A172 (cell line): ENCODE data around the gene MLLT10. TPM values are rescaled to one million over a fixed set of nuclear protein-coding genes. Genes with fewer than 3 reads are reported as not detected.
A peak's percentile ranks its signal among the peaks of the same experiment; 100 is the strongest.

Experiments
- DNase-seq: peaks from one replicate; pipeline ENCODE4 v3.0.0-alpha.2; 2015; ENCODE audit warnings: low spot score
- total RNA-seq: library from RNA; depleted of rRNA; stranded (reverse); fragments of >200 nt; shearing (Covaris generic); gene quantifications from 2 replicates; pipeline ENCODE4 v1.2.3, GENCODE V29; 2014

MLLT10 gene
- total RNA-seq, 1 experiment from 2014 or later: 22.7 TPM

- no peak for DNase-seq
Observed at GRCh38 chr10:21634599-21635365, 100.8 kb downstream of the MLLT10 start.

- DNase-seq: no peak
Observed at GRCh38 chr10:21637795-21638194, 103.8 kb downstream of the MLLT10 start.

GRCh38 chr10:21638681-21639080 is 104.6 kb downstream of the MLLT10 start:
- DNase-seq: no peak

DNA sequence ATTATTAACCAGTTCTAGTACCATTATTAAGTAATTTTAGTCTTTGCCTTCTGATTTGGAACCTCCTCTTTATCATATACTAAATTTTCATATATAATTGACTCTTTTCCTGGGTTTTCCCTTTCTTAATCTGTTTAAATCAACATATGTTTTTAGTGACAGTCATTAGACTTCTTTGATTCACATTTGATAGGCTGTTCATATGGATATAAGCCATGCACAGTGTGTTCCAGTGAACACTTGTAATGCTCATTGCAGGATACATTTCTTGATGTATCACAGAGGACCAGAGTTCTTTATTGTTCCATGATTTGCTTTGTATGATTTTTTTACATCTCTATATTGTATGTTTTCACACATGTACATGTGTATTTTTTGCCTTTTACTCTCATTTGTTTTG is 114.0 kb downstream of the MLLT10 start:
- DNase-seq: no peak

DNA sequence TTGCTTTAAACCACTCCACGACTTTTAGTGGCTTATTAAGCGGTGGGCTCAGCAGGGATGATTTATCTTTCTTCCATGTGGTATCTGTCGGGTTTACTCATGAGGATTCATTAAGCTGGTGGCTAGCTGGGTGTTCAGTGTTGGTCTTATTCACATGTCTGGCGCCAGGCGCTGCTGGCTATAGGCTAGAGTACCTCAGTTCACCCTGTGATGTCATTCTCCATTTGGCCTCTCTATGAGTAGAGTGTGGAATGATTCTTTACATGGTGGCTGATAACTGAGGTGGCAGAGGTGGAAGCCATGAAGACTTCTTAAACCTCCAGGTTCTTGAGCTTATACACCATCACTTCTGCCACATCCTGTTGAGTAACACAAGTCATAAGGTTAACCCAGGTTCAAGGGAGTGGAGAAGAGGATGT is 115.4 kb downstream of the MLLT10 start:
- peak; percentile 25 for DNase-seq

DNA sequence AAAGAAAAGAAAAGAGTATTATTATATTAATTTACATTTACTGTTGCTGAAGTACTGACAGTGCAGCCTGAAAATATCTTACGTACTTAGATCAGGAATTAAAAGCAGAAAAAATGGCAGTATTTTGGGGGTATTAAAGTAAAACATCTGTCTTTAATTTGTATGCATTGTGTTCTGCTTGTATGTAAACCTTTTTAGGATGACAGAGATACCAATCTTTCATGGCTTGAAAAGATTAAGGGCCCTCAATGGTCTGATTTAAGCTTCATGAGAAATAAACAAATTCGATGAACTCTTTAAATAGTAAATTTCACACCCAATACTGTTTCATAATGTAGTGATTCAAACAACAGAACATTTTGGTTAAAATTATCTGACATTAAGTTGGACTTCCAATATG is 116.3 kb downstream of the MLLT10 start:
- no peak for DNase-seq

DNA sequence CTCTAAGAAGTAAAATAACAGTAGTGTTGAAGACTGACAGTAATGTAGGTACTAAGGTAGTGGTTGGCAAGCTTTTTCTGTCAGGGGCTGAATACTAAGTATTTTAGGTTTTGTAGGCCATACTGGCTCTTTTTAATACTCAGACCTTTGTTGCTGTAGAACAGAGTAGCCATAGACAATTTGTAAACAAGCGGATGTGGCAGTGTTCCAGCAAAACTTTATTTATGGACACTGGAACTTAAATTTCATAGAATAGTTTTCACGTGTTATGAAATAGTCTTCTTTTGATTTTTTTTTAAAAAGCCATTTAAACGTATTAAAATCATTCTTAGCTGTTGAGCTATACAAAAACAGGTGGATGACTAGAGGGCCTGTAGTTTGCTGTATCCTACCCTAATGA is 121.2 kb downstream of the MLLT10 start:
- no peak for DNase-seq

GRCh38 chr10:21655687-21656086 is 121.7 kb downstream of the MLLT10 start:
- DNase-seq: no peak

- DNase-seq: no peak
Observed at GRCh38 chr10:21661087-21661486, 127.1 kb downstream of the MLLT10 start.

DNA sequence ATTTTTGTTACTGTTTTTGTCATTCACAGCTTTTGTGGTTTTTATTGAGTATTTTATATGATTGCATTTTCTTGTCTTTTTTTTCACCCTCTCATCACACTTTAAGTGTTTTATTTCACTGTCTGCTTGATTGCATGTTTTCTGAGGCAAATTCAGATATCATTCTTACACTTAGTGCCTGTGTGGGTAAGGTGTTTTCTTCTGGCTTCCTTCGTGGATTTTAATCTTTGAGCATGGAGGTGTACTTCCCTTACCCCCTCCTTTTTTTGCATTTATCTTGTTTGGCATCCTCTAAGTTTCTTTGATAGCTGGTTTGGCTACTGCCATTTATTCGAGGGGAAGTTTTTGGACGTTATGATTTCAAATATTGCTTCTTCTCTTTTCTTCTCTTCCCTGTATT is 127.9 kb downstream of the MLLT10 start:
- DNase-seq: no peak

GRCh38 chr10:21662635-21663034 is 128.6 kb downstream of the MLLT10 start:
- no peak for DNase-seq

- no peak for DNase-seq
Observed at GRCh38 chr10:21668831-21669230, 134.8 kb downstream of the MLLT10 start.

GRCh38 chr10:21670391-21670790 is 136.4 kb downstream of the MLLT10 start:
- DNase-seq: no peak

DNA sequence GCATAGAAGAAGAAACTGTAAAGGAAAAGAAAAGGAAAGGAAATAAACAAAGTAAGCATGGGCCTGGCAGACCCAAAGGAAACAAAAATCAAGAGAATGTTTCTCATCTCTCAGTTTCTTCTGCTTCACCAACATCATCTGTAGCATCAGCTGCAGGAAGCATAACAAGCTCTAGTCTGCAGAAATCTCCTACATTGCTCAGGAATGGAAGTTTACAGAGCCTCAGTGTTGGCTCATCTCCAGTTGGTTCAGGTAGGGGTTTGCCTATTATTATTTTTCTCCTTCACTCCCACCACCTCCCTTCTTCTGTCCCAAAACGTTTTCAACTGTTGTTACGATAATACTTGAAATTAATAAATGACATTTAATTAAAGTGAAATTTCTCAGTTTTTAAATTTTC is 139.6 kb downstream of the MLLT10 start:
- no peak for DNase-seq

DNA sequence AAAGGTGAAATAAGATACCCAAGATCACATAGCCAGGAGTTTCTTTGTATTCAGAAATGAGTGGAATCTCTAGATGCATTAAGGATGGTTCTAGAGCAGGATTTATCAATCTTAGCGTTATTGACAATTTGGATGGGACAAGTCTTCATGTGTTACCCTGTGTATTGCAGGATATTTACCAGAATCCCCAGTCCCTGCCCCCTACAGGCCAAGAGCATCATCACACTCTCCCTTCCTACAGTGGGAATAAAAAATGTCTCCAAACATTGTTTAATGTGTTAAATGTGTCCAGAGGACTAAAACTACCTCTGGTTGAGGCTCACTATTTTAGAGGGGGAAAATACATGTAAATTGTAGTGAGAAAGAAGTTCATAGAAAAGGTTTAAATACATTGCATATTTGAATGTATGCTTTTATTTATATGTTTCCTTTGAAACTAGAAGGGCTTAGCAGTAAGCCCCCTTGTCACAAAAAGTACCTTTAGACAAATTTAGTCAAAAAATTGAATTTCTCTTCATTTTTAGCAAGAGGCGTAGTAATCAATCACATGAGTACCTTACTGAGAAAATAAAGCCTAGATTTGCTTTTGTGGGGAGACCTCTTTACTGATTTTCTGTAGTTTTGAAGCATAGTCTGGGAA is 141.2 kb downstream of the MLLT10 start:
- peak; percentile 36 for DNase-seq

DNA sequence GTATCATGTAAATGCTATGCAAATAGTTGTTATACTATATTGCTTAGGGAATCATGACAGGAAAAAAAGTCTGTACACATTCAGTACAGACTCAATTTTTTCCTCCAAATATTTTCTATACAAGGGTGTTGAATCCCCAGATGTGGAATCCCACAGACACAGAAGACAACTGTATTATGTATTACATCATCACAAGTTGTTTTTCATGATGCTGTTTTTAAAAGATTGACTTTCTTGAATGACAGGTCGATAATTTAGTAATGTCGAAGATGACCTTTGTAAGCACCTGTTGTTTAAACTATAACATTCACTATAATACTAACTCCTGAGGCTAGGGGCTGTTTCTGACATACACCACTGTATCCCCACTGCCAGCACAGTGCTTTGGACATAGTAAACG is 143.5 kb downstream of the MLLT10 start:
- DNase-seq: no peak

DNA sequence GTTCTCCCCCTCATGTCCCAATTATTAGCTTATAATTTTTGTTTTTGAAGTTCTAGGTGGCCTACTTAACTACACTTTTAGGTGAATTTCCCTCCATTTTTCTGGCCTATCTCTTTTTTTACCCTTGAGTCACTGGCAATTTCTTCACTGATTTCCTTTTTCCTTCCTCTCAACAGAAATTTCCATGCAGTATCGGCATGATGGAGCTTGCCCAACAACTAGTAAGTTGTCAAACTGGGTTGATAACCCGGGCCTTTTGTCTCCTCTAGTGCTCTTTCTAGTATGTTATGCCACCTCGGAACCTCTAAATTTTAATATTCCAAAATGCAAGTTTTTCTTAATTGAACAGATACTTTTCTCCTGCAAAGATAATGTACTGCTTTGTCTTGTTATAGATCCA is 147.1 kb downstream of the MLLT10 start:
- DNase-seq: no peak

DNA sequence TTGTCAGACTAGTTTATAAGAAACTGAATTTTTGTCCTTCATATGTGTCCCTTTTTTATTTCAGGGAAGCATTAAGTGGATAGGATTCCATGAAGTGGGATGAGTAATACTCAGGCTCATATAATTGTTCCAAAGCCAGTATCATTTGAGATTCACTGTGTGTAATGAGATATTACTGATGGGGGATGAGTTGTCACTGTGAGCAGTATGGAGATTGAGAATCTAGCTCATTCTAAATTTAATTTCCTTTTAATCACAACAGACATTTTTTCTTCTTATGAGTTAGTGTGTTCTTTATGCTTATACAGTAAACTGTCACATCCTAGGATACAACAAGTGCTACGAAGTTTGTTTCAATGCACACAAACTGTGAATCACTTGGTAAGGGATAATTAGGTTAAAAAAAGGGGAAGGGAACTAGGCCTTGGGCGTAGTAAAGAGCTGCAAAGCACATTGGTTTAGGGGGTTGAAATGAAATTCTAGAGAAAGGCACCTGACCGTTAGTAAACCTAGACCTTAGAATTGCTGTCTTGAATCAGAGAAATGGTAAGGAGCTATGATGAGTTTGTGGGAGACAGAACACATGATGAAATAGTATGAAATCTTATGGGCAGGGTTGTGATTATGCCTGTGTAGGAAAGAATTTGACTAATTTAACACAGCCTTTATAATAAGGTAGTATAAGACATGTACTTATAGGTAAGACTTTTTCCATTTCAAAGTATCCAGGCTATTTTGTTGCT is 153.4 kb downstream of the MLLT10 start:
- no peak for DNase-seq

DNA sequence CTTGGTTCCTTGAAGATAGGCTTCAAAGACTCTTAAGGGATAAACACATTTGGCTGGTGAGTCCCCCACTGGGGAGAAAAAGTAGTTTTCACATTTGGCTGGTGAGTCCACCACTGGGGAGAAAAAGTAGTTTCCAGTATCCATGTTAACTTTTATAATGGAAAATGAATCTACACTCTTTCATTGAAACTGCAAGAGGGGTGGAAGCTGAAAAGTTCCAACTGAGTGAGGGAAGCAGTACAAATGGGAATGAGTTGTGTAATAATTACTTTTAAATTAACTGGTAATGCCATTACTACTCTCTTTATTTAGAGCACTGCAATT is 153.9 kb downstream of the MLLT10 start:
- DNase-seq: no peak

- DNase-seq: no peak
Observed at GRCh38 chr10:21688870-21689269, 154.8 kb downstream of the MLLT10 start.

DNA sequence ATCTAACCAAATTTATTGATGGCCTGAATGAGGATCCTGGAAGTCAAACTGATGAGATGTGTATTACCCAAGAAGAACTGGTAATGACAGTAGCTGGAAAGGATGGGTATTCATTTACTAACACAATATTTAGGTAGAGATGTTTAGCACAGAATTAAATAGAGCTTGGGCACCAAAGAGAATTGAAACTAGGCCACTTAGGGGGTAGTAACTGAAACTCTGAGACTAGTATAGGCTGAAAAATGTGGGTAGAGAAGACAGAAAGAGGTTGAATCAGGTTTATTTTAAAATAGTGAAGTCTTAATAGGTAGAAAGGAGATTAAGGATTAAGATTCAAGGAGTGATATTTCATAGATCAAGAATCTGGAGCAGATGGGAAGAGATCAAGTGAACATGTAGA is 155.8 kb downstream of the MLLT10 start:
- no peak for DNase-seq

DNA sequence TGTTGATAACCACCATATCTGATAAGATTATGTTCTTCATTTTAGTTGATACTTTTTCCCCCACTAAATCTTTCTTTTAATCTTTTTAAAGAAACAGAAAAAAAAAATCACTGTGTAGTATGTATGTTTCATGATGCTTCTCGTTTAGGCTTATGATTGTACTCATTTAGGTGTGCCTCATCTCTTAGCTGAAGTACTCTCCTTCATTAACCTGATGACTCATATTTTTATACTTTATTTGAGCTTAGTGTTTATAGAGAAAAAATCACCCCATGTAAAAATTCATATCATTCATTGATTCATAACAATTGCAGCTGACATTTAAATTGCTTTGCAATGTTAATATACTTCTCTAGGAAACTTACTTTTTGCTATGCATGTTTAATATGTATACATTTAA is 158.9 kb downstream of the MLLT10 start:
- no peak for DNase-seq

GRCh38 chr10:21693418-21693817 is 159.4 kb downstream of the MLLT10 start:
- DNase-seq: no peak
